Measurements from ENCODE around the gene ZNF532. TPM values are rescaled to one million over a fixed set of nuclear protein-coding genes. Genes with fewer than 3 reads are reported as not detected.

The ZNF532 gene
- polyA plus RNA-seq, 1 donor (not counting 4 experiments of a cell fraction or from before 2014, with no cell fraction given) = 31.5 TPM

DNA sequence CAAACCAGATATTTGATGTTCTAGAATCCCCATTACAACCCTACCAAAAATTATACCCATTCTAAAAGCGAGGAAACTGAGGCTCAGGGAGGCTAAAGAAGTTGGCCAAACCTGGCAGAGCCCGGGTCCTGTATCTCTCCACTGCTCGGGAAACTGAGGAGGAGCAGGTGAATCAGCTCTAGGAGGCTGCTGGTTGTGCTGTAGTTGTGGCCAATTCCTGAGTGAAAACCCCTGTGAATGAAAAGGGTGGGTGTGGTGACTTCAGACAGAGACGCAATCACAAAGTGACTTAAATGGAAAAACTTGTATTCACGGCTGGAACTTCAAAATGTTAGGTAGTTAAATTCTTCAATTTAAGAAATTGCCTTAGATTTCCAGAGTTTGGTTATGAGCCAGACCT is 169.3 kb downstream of the ZNF532 start:
- H3K79me2 ChIP-seq (ENCODE audit: control insufficient read depth, insufficient read depth, low read length) = no peaks in the 10 kb centered on the region
- H3K9me1 ChIP-seq (ENCODE audit: control insufficient read depth, extremely low read depth, insufficient read depth, low read length) = no peaks in the 10 kb centered on the region
- no peaks in the 10 kb centered on the region for H3K36me3 ChIP-seq (ENCODE audit: control insufficient read depth in 2 of 2, extremely low read depth in 1 of 2, insufficient read depth in 2 of 2, low read length in 2 of 2)
- DNase-seq (ENCODE audit: low read depth, low spot score) (no peak), FAIRE-seq (no peak)
- H3K4me2 ChIP-seq (ENCODE audit: control insufficient read depth, extremely low read depth, insufficient read depth, low read depth, low read length) = no peak overlapping the region
- H3K4me1 ChIP-seq (ENCODE audit: control insufficient read depth, extremely low read depth, insufficient read depth, low read length) = no peaks in the 10 kb centered on the region
- H3K27ac ChIP-seq (ENCODE audit: control insufficient read depth, insufficient read depth, low read length) = no peak overlapping the region
- no peak overlapping the region for H3K9ac ChIP-seq (ENCODE audit: control insufficient read depth, extremely low read depth, insufficient read depth, low read length)
- H3K27me3 ChIP-seq (ENCODE audit: control insufficient read depth, extremely low read depth, insufficient read depth, low read length) = no peaks in the 10 kb centered on the region
- H3K9me3 ChIP-seq (ENCODE audit: control insufficient read depth, low read depth, low read length) = no peaks in the 10 kb centered on the region
- H2AFZ ChIP-seq (ENCODE audit: control insufficient read depth, low read length) = no peak overlapping the region
- dilution Hi-C loops (cut with MboI; ENCODE audit: extremely low pct_ligation_motif_present, low sequenced_read_pairs) = no loop called here
- TF ChIP-seq, protein P1, sequence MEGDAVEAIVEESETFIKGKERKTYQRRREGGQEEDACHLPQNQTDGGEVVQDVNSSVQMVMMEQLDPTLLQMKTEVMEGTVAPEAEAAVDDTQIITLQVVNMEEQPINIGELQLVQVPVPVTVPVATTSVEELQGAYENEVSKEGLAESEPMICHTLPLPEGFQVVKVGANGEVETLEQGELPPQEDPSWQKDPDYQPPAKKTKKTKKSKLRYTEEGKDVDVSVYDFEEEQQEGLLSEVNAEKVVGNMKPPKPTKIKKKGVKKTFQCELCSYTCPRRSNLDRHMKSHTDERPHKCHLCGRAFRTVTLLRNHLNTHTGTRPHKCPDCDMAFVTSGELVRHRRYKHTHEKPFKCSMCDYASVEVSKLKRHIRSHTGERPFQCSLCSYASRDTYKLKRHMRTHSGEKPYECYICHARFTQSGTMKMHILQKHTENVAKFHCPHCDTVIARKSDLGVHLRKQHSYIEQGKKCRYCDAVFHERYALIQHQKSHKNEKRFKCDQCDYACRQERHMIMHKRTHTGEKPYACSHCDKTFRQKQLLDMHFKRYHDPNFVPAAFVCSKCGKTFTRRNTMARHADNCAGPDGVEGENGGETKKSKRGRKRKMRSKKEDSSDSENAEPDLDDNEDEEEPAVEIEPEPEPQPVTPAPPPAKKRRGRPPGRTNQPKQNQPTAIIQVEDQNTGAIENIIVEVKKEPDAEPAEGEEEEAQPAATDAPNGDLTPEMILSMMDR (optimal IDR thresholded peaks at IDR 0.05 in 1 of 3, IDR thresholded peaks at IDR 0.05 in 1 of 3, conservative IDR thresholded peaks at IDR 0.05 in 1 of 3; ENCODE audit: extremely low read depth in 1 of 3, insufficient read depth in 2 of 3, low read length in 3 of 3) = no peak
- no peak for TF ChIP-seq EZH2 (IDR thresholded peaks at IDR 0.05; ENCODE audit: low read length)
- H3K4me3 ChIP-seq (ENCODE audit: control insufficient read depth in 2 of 3, extremely low read depth in 1 of 3, insufficient read depth in 2 of 3, low read depth in 1 of 3, low read length in 3 of 3) = no peak overlapping the region
- H4K20me1 ChIP-seq (ENCODE audit: control insufficient read depth, extremely low read depth, insufficient read depth, low read length) = no peaks in the 10 kb centered on the region

DNA sequence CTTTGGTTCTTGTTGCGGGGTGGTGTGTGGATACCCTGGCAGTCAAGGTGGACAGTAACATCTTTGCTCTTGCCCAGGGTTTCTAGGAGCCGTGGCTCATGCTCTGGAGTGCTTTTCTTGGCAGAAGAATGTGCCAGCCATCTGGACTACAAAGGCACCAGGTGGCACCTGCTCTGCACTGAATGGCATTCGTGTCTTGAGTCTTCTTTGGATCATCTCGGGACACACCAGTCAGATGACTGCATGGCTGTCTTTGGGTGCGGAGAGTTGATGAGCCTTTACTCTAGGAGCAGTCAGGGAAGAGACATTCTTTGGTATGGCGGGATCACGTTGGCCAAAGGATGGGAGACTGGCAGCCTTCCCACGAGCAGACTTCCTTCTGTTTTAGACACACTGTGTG is 170.9 kb downstream of the ZNF532 start:
- H3K9me3 ChIP-seq (ENCODE audit: control insufficient read depth, low read depth, low read length) = no peaks in the 10 kb centered on the region
- no peaks in the 10 kb centered on the region for H3K79me2 ChIP-seq (ENCODE audit: control insufficient read depth, insufficient read depth, low read length)
- H3K27ac ChIP-seq (ENCODE audit: control insufficient read depth, insufficient read depth, low read length) = no peak overlapping the region
- no peaks in the 10 kb centered on the region for H3K9me1 ChIP-seq (ENCODE audit: control insufficient read depth, extremely low read depth, insufficient read depth, low read length)
- no peak for TF ChIP-seq EZH2 (IDR thresholded peaks at IDR 0.05; ENCODE audit: low read length)
- TF ChIP-seq, protein P1 (optimal IDR thresholded peaks at IDR 0.05 in 1 of 3, IDR thresholded peaks at IDR 0.05 in 1 of 3, conservative IDR thresholded peaks at IDR 0.05 in 1 of 3; ENCODE audit: extremely low read depth in 1 of 3, insufficient read depth in 2 of 3, low read length in 3 of 3) = no peak
- no peaks in the 10 kb centered on the region for H3K36me3 ChIP-seq (ENCODE audit: control insufficient read depth in 2 of 2, extremely low read depth in 1 of 2, insufficient read depth in 2 of 2, low read length in 2 of 2)
- H3K4me2 ChIP-seq (ENCODE audit: control insufficient read depth, extremely low read depth, insufficient read depth, low read depth, low read length) = no peak overlapping the region
- H2AFZ ChIP-seq (ENCODE audit: control insufficient read depth, low read length) = no peak overlapping the region
- DNase-seq (ENCODE audit: low read depth, low spot score) (no peak), FAIRE-seq (no peak)
- H3K4me3 ChIP-seq (ENCODE audit: control insufficient read depth in 2 of 3, extremely low read depth in 1 of 3, insufficient read depth in 2 of 3, low read depth in 1 of 3, low read length in 3 of 3) = no peak overlapping the region
- peaks cover 5% of the 10 kb centered on the region for H3K4me1 ChIP-seq (ENCODE audit: control insufficient read depth, extremely low read depth, insufficient read depth, low read length)
- dilution Hi-C loops (cut with MboI; ENCODE audit: extremely low pct_ligation_motif_present, low sequenced_read_pairs) = no loop called here
- no peaks in the 10 kb centered on the region for H4K20me1 ChIP-seq (ENCODE audit: control insufficient read depth, extremely low read depth, insufficient read depth, low read length)
- no peak overlapping the region for H3K9ac ChIP-seq (ENCODE audit: control insufficient read depth, extremely low read depth, insufficient read depth, low read length)
- no peaks in the 10 kb centered on the region for H3K27me3 ChIP-seq (ENCODE audit: control insufficient read depth, extremely low read depth, insufficient read depth, low read length)

Small RNAs within 50 kb of the gene (small RNA-seq; reads per million reads assigned to genes)
- gene RF00096 (ENCODE audit: insufficient read length in 3 of 3, low read depth in 3 of 3, low replicate concordance in 1 of 3) (0 reads per million in 3 experiments), gene RNU2-69P (ENCODE audit: insufficient read length in 3 of 3, low read depth in 3 of 3, low replicate concordance in 1 of 3) (0.07 to 1.5 (median 0.67) reads per million in 3 experiments)

Other genes starting within 250 kb of the ZNF532 start
- gene ALPK2, start 235.8 kb upstream of the ZNF532 start, polyA plus RNA-seq = 0.01 to 0.19 TPM (median 0.07 TPM) in 3 replicates
- 32.4 to 52.1 TPM (median 35.2 TPM) in 3 replicates for gene MALT1, start 193.4 kb upstream of the ZNF532 start, polyA plus RNA-seq

All from keratinocyte (primary cell).